Glutamatergic neuron (in vitro differentiated cells): ENCODE measurements around the gene AK8. TPM values are rescaled to one million over a fixed set of nuclear protein-coding genes. Genes with fewer than 3 reads are reported as not detected.
A peak's percentile ranks its signal among the peaks of the same experiment; 100 is the strongest.

Experiments
- DNase-seq: peaks from one replicate; pipeline ENCODE4 v3.0.0; 2022
- H3K27ac Mint-ChIP-seq: one replicate; pipeline ENCODE4 v1.8.0; 2020; ENCODE audit warnings: mild to moderate bottlenecking, mixed read lengths, inconsistent platforms; ENCODE audit not compliant: unreplicated experiment
- H3K27me3 Mint-ChIP-seq: one replicate; pipeline ENCODE4 v1.8.0; 2020; ENCODE audit warnings: mild to moderate bottlenecking, moderate library complexity, mixed read lengths, inconsistent platforms; ENCODE audit not compliant: unreplicated experiment
- H3K36me3 Mint-ChIP-seq: one replicate; pipeline ENCODE4 v1.8.0; 2020; ENCODE audit warnings: mild to moderate bottlenecking, mixed read lengths, inconsistent platforms; ENCODE audit not compliant: unreplicated experiment
- H3K4me1 Mint-ChIP-seq: one replicate; pipeline ENCODE4 v1.8.0; 2020; ENCODE audit warnings: mild to moderate bottlenecking, low read depth, mixed read lengths, inconsistent platforms; ENCODE audit not compliant: unreplicated experiment
- H3K4me3 Mint-ChIP-seq: one replicate; pipeline ENCODE4 v1.8.0; 2020; ENCODE audit warnings: mild to moderate bottlenecking, mixed read lengths, inconsistent platforms; ENCODE audit not compliant: unreplicated experiment
- H3K9me3 Mint-ChIP-seq: one replicate; pipeline ENCODE4 v1.8.0; 2020; ENCODE audit warnings: mild to moderate bottlenecking, moderate library complexity, mixed read lengths, inconsistent platforms; ENCODE audit not compliant: unreplicated experiment
- total RNA-seq: library from RNA; stranded (reverse); fragmentation: NEBNext Ultra II Directional; extraction: Animal tissue kit (Norgen Biotek cat#: 25700); gene quantifications from one replicate; pipeline ENCODE4 v1.2.1, GENCODE V29; 2021; ENCODE audit not compliant: unreplicated experiment
- TF ChIP-seq, protein P1 (sequence below): fragments of 200-600 bp; sonication (generic); IDR thresholded peaks from one replicate; pipeline ENCODE4 v1.5.0; 2021; ENCODE audit not compliant: partially characterized antibody, unreplicated experiment

The AK8 gene
- total RNA-seq, 1 donor from 2014 or later, result 0.44 TPM

DNA sequence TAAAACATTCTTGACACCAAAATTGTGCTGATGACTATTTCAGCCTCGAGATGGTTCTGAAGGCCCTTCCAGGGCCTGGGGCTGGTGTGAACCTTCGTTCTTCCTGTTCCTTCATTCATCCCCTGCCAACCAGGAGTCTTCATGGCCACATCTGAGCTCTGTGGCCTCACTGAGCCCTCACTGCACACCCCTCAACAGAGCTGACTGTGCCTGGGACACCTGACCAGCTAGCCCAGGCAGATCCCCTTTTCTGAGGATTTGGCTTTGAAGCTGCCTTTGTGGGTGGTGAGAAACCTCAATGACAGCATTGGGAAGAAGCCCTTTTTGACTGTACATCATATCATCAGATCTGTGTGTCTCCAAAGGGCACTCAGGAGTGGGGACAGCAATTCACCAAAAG, 13.8 kb downstream of the AK8 start:
- peaks cover 3% of the 10 kb centered on the region for H3K9me3 Mint-ChIP-seq
- TF ChIP-seq, protein P1, sequence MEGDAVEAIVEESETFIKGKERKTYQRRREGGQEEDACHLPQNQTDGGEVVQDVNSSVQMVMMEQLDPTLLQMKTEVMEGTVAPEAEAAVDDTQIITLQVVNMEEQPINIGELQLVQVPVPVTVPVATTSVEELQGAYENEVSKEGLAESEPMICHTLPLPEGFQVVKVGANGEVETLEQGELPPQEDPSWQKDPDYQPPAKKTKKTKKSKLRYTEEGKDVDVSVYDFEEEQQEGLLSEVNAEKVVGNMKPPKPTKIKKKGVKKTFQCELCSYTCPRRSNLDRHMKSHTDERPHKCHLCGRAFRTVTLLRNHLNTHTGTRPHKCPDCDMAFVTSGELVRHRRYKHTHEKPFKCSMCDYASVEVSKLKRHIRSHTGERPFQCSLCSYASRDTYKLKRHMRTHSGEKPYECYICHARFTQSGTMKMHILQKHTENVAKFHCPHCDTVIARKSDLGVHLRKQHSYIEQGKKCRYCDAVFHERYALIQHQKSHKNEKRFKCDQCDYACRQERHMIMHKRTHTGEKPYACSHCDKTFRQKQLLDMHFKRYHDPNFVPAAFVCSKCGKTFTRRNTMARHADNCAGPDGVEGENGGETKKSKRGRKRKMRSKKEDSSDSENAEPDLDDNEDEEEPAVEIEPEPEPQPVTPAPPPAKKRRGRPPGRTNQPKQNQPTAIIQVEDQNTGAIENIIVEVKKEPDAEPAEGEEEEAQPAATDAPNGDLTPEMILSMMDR, result no peak
- peak overlapping the region; percentile 64 for H3K4me3 Mint-ChIP-seq
- H3K27me3 Mint-ChIP-seq, result peaks cover 10% of the 10 kb centered on the region
- H3K4me1 Mint-ChIP-seq, result peaks cover 34% of the 10 kb centered on the region
- H3K36me3 Mint-ChIP-seq, result no peaks in the 10 kb centered on the region
- DNase-seq, result no peak
- no peak overlapping the region for H3K27ac Mint-ChIP-seq

DNA sequence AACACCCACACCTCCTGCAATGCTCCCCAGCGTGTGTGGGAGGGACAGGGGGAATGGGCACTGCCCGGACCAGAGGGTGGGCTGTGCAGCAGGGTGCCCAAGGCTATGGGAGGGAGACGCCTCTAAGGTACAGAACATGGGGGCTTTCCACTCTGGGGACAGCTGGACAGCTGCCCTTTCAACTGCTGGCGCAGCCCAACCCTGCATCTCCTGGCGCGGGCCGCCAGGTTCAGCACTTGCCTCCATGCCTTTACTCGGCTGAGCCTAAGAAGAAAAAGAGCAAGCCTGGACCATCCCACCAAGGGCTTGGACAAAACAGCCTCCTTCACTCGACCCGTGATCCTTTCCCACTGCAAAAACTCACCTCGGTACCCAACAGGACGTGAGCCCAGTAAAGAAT, 15.0 kb downstream of the AK8 start:
- Mint-ChIP-seq H3K9me3 (peaks cover 3% of the 10 kb centered on the region), H3K27ac (no peak overlapping the region), H3K4me3 (no peak overlapping the region), H3K36me3 (no peaks in the 10 kb centered on the region), H3K27me3 (peaks cover 6% of the 10 kb centered on the region), H3K4me1 (peaks cover 28% of the 10 kb centered on the region)
- no peak for DNase-seq
- TF ChIP-seq, protein P1, result no peak

- Mint-ChIP-seq H3K36me3 (no peaks in the 10 kb centered on the region), H3K9me3 (no peaks in the 10 kb centered on the region), H3K27ac (no peak overlapping the region), H3K4me1 (peaks cover 23% of the 10 kb centered on the region), H3K4me3 (no peak overlapping the region), H3K27me3 (peaks cover 6% of the 10 kb centered on the region)
- DNase-seq, result no peak
- TF ChIP-seq, protein P1, result no peak
Measured at GRCh38 chr9:132862533-132862932, 15.6 kb downstream of the AK8 start.

GRCh38 chr9:132861666-132862065, 16.4 kb downstream of the AK8 start:
- no peaks in the 10 kb centered on the region for H3K36me3 Mint-ChIP-seq
- H3K9me3 Mint-ChIP-seq, result no peaks in the 10 kb centered on the region
- no peak overlapping the region for H3K4me3 Mint-ChIP-seq
- TF ChIP-seq, protein P1, result no peak
- no peak for DNase-seq
- peaks cover 8% of the 10 kb centered on the region for H3K27me3 Mint-ChIP-seq
- no peak overlapping the region for H3K27ac Mint-ChIP-seq
- peaks cover 16% of the 10 kb centered on the region for H3K4me1 Mint-ChIP-seq

- H3K27ac Mint-ChIP-seq, result no peak overlapping the region
- peaks cover 2% of the 10 kb centered on the region for H3K9me3 Mint-ChIP-seq
- TF ChIP-seq, protein P1, result no peak
- DNase-seq, result no peak
- H3K4me3 Mint-ChIP-seq, result no peak overlapping the region
- H3K36me3 Mint-ChIP-seq, result no peaks in the 10 kb centered on the region
- peaks cover 7% of the 10 kb centered on the region for H3K27me3 Mint-ChIP-seq
- H3K4me1 Mint-ChIP-seq, result peaks cover 4% of the 10 kb centered on the region
Measured at GRCh38 chr9:132858751-132859150, 19.3 kb downstream of the AK8 start.
